HepG2 (cell line): ENCODE data around the gene ANKRD27. TPM values are rescaled to one million over a fixed set of nuclear protein-coding genes. Genes with fewer than 3 reads are reported as not detected.

ENCODE experiments used
- ATAC-seq: fragments of 200-7000 bp; cut with Tn5 transposase; 3 replicates; pipeline ENCODE4 v1.9.1; 2020; ENCODE audit warnings: mild to moderate bottlenecking, moderate library complexity
- BruUV-seq: library from RNA; stranded (reverse); fragments of 400-500 nt; replicated peaks from 2 replicates; lab custom pipeline; 2021; lab: Mats Ljungman, UMichigan
- CTCF ChIA-PET: fragments of 300-600 bp; formaldehyde crosslinking; extraction: SDS; loops from one replicate; lab custom pipeline; 2021; ENCODE audit warnings: low total read pairs, inconsistent platforms, low intra/inter-chr PET ratio; lab: Yijun Ruan, JAX
- POLR2A ChIA-PET: fragments of 350-600 bp; sonication (Branson Sonifier 250); formaldehyde crosslinking; loops from one replicate; lab custom pipeline; 2020; ENCODE audit warnings: antibody characterized with exemption, inconsistent platforms; lab: Yijun Ruan, JAX
- DNase-seq: peaks from one replicate; pipeline ENCODE4 v3.0.0-alpha.2; 2015; ENCODE audit warnings: low spot score
- FAIRE-seq: peaks from 3 replicates; lab custom pipeline; 2011; peaks lifted over from hg19 to GRCh38; lab: Jason Lieb, UNC
- H2AFZ ChIP-seq: one replicate; pipeline ENCODE4 v1.6.1; 2011; ENCODE audit warnings: low read length, inconsistent platforms
- H3K27ac ChIP-seq: fragments of 300-600 bp; 3 replicates; pipeline ENCODE4 v1.8.0; 2011; ENCODE audit warnings: mixed run types, mild to moderate bottlenecking, mixed read lengths, low read length, inconsistent platforms; ENCODE audit not compliant: insufficient read depth; ENCODE audit errors: extremely low read length
- H3K27me3 ChIP-seq, 2 experiments: fragments of 200-600 bp in 1 of 2; 2 replicates in 1 of 2; 3 replicates in 1 of 2; pipeline versions ENCODE4 v1.6.0 to v1.8.0; 2011; ENCODE audit warnings: low read length in 2 of 2, mild to moderate bottlenecking in 2 of 2, moderate library complexity in 2 of 2, inconsistent platforms in 1 of 2; ENCODE audit not compliant: insufficient read depth in 2 of 2, control insufficient read depth in 1 of 2
- H3K36me3 ChIP-seq, 2 experiments: fragments of 200-600 bp in 1 of 2; replicated peaks in 1 of 2; 2 replicates in 1 of 2; 3 replicates in 1 of 2; pipeline versions ENCODE4 v1.5.1 to v1.8.0; 2011; ENCODE audit warnings: low read length in 2 of 2, inconsistent platforms in 1 of 2; ENCODE audit not compliant: insufficient read depth in 2 of 2, control insufficient read depth in 1 of 2
- H3K4me1 ChIP-seq: 2 replicates; pipeline ENCODE4 v1.5.1; 2012; ENCODE audit warnings: low read length, inconsistent platforms; ENCODE audit not compliant: insufficient read depth
- H3K4me2 ChIP-seq: 2 replicates; pipeline ENCODE4 v1.6.0; 2011; ENCODE audit warnings: low read depth, low read length, inconsistent platforms
- H3K4me3 ChIP-seq, 3 experiments: fragments of 200-600 bp in 1 of 3; sonication (generic), shearing (Covaris generic) in 1 of 3; replicated peaks in 1 of 3; 2 replicates each; pipeline ENCODE4 v1.5.1; 2011 to 2016; ENCODE audit warnings: low read length in 3 of 3, inconsistent platforms in 2 of 3, low read depth in 2 of 3, mild to moderate bottlenecking in 2 of 3, control low read depth in 1 of 3, mixed read lengths in 1 of 3; ENCODE audit not compliant: insufficient read depth in 1 of 3
- H3K79me2 ChIP-seq: one replicate; pipeline ENCODE4 v1.6.1; 2011; ENCODE audit warnings: low read length, inconsistent platforms; ENCODE audit not compliant: insufficient read depth
- H3K9ac ChIP-seq: 2 replicates; pipeline ENCODE4 v1.6.0; 2011; ENCODE audit warnings: mild to moderate bottlenecking, low read depth, low read length, inconsistent platforms; ENCODE audit not compliant: insufficient read depth
- H3K9me3 ChIP-seq: 2 replicates; pipeline ENCODE4 v1.5.1; 2012; ENCODE audit warnings: mild to moderate bottlenecking, low read length
- H4K20me1 ChIP-seq: 2 replicates; pipeline ENCODE4 v1.6.0; 2011; ENCODE audit warnings: inconsistent platforms, mild to moderate bottlenecking, low read length, moderate library complexity; ENCODE audit not compliant: insufficient read depth
- FOXK2 ChIP-seq: fragments of 450-650 bp; IDR thresholded peaks from 2 replicates; pipeline ENCODE4 v1.6.1; 2016
- NFYC ChIP-seq: IDR thresholded peaks from 2 replicates; pipeline ENCODE4 v1.6.1; 2016; ENCODE audit warnings: missing genetic modification reagents, missing compliant biosample characterization
- SCMH1 ChIP-seq: sonication (generic); formaldehyde crosslinking; IDR thresholded peaks from 2 replicates; pipeline ENCODE4 v1.9.0; 2021; ENCODE audit warnings: missing genetic modification reagents, mild to moderate bottlenecking, borderline replicate concordance
- SKI ChIP-seq: fragments of 450-650 bp; IDR thresholded peaks from one replicate; pipeline ENCODE4 v1.6.1; 2018; ENCODE audit warnings: mild to moderate bottlenecking; ENCODE audit not compliant: partially characterized antibody
- THAP11 ChIP-seq: IDR thresholded peaks from 2 replicates; pipeline ENCODE4 v1.6.1; 2016; ENCODE audit warnings: missing biosample characterization, missing genetic modification reagents
- ZNF335 ChIP-seq: sonication (generic); formaldehyde crosslinking; IDR thresholded peaks from 2 replicates; pipeline ENCODE4 v1.4.0; 2020; ENCODE audit warnings: missing genetic modification reagents
- ZNF44 ChIP-seq: sonication (generic); formaldehyde crosslinking; IDR thresholded peaks from 2 replicates; pipeline ENCODE4 v1.5.1; 2020; ENCODE audit warnings: mild to moderate bottlenecking, missing genetic modification reagents
- ZNF597 ChIP-seq: sonication (generic); formaldehyde crosslinking; IDR thresholded peaks from 2 replicates; pipeline ENCODE4 v1.5.0; 2020; ENCODE audit warnings: missing genetic modification reagents
- ZNF720 ChIP-seq: sonication (generic); formaldehyde crosslinking; IDR thresholded peaks from 2 replicates; pipeline ENCODE4 v1.4.0; 2020; ENCODE audit warnings: missing genetic modification reagents
- WGBS: methylation state at CpG from one replicate; pipeline ENCODE4 v1.1.6; 2017; ENCODE audit warnings: low lambda C conversion rate; 5-methylcytosine and 5-hydroxymethylcytosine counted together
- in situ Hi-C: cut with HindIII; loops from 2 replicates; pipeline ENCODE4 v1.10.0; 2017; ENCODE audit warnings: low pct_unique_long_range_greater_than_20kb; ENCODE audit not compliant: extremely low pct_ligation_motif_present
- intact Hi-C: fragments of 100-400 bp; cut with micrococcal nuclease; formaldehyde crosslinking; loops from one replicate; pipeline ENCODE4 v1.10.0; 2022; ENCODE audit not compliant: unreplicated experiment
- polyA plus RNA-seq, 8 experiments: library from polyadenylated mRNA; depleted of rRNA in 3 of 8; stranded (reverse) in 7 of 8; unstranded in 1 of 8; fragments of >200 nt; fragmentation: Illumina TruSeq in 4 of 8; extraction: Trizol in 4 of 8; gene quantifications; 2 replicates each; pipeline versions ENCODE4 v1.2.1 to v1.2.3, GENCODE V29; 2011 to 2016; ENCODE audit warnings: low read depth in 4 of 8, missing spikeins in 1 of 8, mixed read lengths in 1 of 8; ENCODE audit not compliant: insufficient read depth in 1 of 8
- total RNA-seq, 5 experiments: library from RNA; depleted of rRNA; stranded (reverse); fragments of >200 nt; fragmentation: Illumina TruSeq; extraction: Trizol; gene quantifications; 2 replicates each; pipeline ENCODE4 v1.2.3, GENCODE V29; 2016; ENCODE audit warnings: low read depth in 1 of 5

Gene ANKRD27
- total and polyA plus RNA-seq, 2 of the 13 experiments (the other 11 are each of a cell fraction or from before 2014, with no cell fraction given), result 22.2 to 23.7 TPM

- TF ChIP-seq SKI (peak; percentile 7), NFYC (peak; percentile 33; the same call in 1 of the 2 replicates), THAP11 (CRISPR knock-in tag) (peak; percentile 58; the same call in 1 of the 2 replicates)
These were observed 16.4 kb upstream of the ANKRD27 start, which contains the start of gene NUDT19 (continued) for GRCh38 chr19:32691291-32691951.

DNA sequence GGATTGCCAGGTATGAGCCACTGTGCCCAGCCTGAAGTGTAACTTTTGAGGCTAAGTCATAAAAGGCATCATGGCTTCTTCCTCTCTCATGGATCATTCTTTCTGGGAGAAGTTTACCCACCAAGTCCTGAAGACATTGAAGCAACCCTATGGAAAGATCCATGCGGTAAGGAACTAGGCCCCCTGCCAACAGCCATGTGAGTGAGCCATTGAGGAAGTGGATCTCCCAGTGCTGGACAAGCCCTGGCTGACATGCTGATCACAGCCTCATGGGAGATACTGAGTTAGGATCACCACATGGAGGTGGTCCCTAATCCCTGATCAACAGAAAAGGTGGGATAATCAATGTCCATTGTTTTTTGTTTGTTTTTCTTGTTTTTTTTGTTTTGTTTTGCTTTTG is 13.3 kb upstream of the ANKRD27 start:
- DNase-seq, result no peak
- H3K36me3 ChIP-seq, result no peaks in the 10 kb centered on the region
- no peaks in the 10 kb centered on the region for H3K9me3 ChIP-seq
- CTCF ChIA-PET, result no interaction called here
- H3K4me1 ChIP-seq, result peaks cover 32% of the 10 kb centered on the region
- BruUV-seq, result no TSS peak
- no peak for ATAC-seq
- H2AFZ ChIP-seq, result no peak overlapping the region
- peaks cover 9% of the 10 kb centered on the region for H3K79me2 ChIP-seq
- H3K4me3 ChIP-seq, result no peak overlapping the region
- no peak overlapping the region for H3K4me2 ChIP-seq
- TF ChIP-seq FOXK2 (no peak), ZNF44 (no peak)
- TF ChIP-seq, all 625 proteins: peak for 0
- Histone ChIP-seq H3K9ac (no peak overlapping the region), H4K20me1 (no peaks in the 10 kb centered on the region), H3K27me3 (no peaks in the 10 kb centered on the region; a peak in 1 of 5 replicates), H3K27ac (no peak overlapping the region)
- FAIRE-seq, result no peak
- WGBS, result no CpG with 5 or more reads among the region's 1 CpG
- intact Hi-C loops (no loop called here), in situ Hi-C loops (loop anchor here (25.0 kb wide), 1 partner anchor 449 kb away; the partner anchor contains the start of gene WDR88)
- POLR2A ChIA-PET, result no interaction called here

GRCh38 chr19:32687681-32688080 is 12.7 kb upstream of the ANKRD27 start:
- DNase-seq, result no peak
- intact Hi-C loops (no loop called here), in situ Hi-C loops (loop anchor here (25.0 kb wide), 1 partner anchor 450 kb away; the partner anchor contains the start of gene WDR88)
- Histone ChIP-seq H3K4me3 (no peak overlapping the region), H3K4me2 (no peak overlapping the region), H2AFZ (no peak overlapping the region), H3K79me2 (peaks cover 4% of the 10 kb centered on the region), H4K20me1 (no peaks in the 10 kb centered on the region), H3K27me3 (no peaks in the 10 kb centered on the region; a peak in 1 of 5 replicates), H3K9ac (no peak overlapping the region), H3K9me3 (no peaks in the 10 kb centered on the region), H3K36me3 (no peaks in the 10 kb centered on the region), H3K27ac (no peak overlapping the region), H3K4me1 (peaks cover 25% of the 10 kb centered on the region)
- BruUV-seq, result no TSS peak
- TF ChIP-seq ZNF597 (CRISPR knock-in tag) (no peak), ZNF335 (CRISPR knock-in tag) (no peak), ZNF720 (CRISPR knock-in tag) (no peak), SCMH1 (CRISPR knock-in tag) (no peak)
- no peak for ATAC-seq
- CTCF ChIA-PET, result no interaction called here
- POLR2A ChIA-PET, result no interaction called here
- 70% methylated on average over 4 of the region's 4 CpGs for WGBS
- no peak for FAIRE-seq
